ENCODE measurements around the gene TMEM219.

DNA sequence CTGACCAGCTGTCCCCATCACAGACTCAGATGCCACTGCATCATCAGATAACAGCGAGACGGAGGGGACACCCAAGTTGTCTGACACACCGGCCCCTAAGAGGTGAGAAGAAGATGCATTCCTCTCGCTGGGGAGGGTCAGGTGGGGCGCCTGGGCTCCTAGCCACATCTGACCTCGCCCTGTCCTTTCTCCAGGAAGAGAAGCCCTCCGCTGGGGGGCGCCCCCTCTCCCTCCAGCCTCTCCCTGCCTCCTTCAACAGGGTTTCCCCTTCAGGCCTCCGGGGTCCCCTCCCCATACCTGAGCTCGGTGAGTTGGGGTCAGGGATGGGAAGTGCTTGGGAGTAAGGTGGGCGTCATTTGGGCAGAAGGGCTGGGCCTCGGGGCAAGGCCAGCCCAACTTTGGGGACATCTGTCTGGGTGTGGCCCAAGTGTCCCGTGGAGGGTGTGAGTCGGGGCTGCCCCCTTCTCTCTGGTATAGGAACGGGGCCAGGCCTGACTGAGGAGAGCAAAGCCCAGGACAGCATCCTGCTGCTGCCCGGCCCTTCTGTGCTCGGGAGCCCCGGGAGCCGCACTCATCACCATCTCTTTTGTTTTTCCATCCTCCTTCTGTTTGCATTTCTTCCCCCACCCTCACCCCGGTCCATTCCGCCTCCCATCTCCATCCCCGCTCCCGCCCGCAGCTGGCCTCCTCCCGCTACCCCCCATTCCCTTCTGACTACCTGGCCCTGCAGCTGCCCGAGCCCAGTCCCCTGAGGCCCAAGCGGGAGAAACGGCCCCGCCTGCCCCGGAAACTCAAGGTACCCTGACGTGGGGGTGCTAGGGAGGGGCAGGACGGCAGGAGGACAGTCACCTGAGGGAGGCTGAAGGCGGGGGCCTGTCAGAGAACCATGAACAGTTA lies 39.1 kb downstream of the TMEM219 start:
- no peak for TF ChIP-seq POLR2A (IDR thresholded peaks at IDR 0.05)
- TF ChIP-seq, protein P1, sequence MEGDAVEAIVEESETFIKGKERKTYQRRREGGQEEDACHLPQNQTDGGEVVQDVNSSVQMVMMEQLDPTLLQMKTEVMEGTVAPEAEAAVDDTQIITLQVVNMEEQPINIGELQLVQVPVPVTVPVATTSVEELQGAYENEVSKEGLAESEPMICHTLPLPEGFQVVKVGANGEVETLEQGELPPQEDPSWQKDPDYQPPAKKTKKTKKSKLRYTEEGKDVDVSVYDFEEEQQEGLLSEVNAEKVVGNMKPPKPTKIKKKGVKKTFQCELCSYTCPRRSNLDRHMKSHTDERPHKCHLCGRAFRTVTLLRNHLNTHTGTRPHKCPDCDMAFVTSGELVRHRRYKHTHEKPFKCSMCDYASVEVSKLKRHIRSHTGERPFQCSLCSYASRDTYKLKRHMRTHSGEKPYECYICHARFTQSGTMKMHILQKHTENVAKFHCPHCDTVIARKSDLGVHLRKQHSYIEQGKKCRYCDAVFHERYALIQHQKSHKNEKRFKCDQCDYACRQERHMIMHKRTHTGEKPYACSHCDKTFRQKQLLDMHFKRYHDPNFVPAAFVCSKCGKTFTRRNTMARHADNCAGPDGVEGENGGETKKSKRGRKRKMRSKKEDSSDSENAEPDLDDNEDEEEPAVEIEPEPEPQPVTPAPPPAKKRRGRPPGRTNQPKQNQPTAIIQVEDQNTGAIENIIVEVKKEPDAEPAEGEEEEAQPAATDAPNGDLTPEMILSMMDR (IDR thresholded peaks at IDR 0.05), result no peak
